NCI-H460 (cell line): ENCODE results near the gene PDLIM5. TPM values are rescaled to one million over a fixed set of nuclear protein-coding genes. Genes with fewer than 3 reads are reported as not detected.

Experiments used
- DNase-seq: peaks from one replicate; pipeline ENCODE4 v3.0.0-alpha.2; 2016; ENCODE audit warnings: low read depth; ENCODE audit errors: extremely low read depth
- total RNA-seq: library from RNA; depleted of rRNA; stranded (reverse); fragments of >200 nt; shearing (Covaris generic); gene quantifications from 2 replicates; pipeline ENCODE4 v1.2.3, GENCODE V29; 2014

Gene PDLIM5
- total RNA-seq, 1 experiment from 2014 or later: 252 TPM

GRCh38 chr4:94420356-94420755 is 31.4 kb upstream of the PDLIM5 start:
- DNase-seq: no peak

GRCh38 chr4:94426783-94427182 is 25.0 kb upstream of the PDLIM5 start:
- no peak for DNase-seq

GRCh38 chr4:94428884-94429283 is 22.9 kb upstream of the PDLIM5 start:
- DNase-seq: no peak

- DNase-seq: no peak
Measured at GRCh38 chr4:94430406-94430805, 21.3 kb upstream of the PDLIM5 start.

GRCh38 chr4:94431388-94431787 is 20.4 kb upstream of the PDLIM5 start:
- no peak for DNase-seq

- DNase-seq: no peak
Measured at GRCh38 chr4:94434505-94434904, 17.2 kb upstream of the PDLIM5 start.

- DNase-seq: no peak
Measured at GRCh38 chr4:94435874-94436273, 15.9 kb upstream of the PDLIM5 start.

GRCh38 chr4:94436512-94436911 is 15.2 kb upstream of the PDLIM5 start:
- no peak for DNase-seq

GRCh38 chr4:94439606-94440005 is 12.1 kb upstream of the PDLIM5 start:
- DNase-seq: no peak

- DNase-seq: no peak
Measured at GRCh38 chr4:94441838-94442237, 9.9 kb upstream of the PDLIM5 start.

- DNase-seq: no peak
Measured at GRCh38 chr4:94442251-94442650, 9.5 kb upstream of the PDLIM5 start.

- peak; percentile 89 for DNase-seq
Measured at GRCh38 chr4:94446386-94446785, 5.4 kb upstream of the PDLIM5 start.

- peak; percentile 58 for DNase-seq
Measured at GRCh38 chr4:94447754-94448411, 3.9 kb upstream of the PDLIM5 start.

- DNase-seq: no peak
Measured at GRCh38 chr4:94448815-94449375, 2.8 kb upstream of the PDLIM5 start.

- no peak for DNase-seq
Measured at GRCh38 chr4:94451051-94451694, 569 bp upstream of the PDLIM5 start.

- DNase-seq: peak; percentile 63
Measured at GRCh38 chr4:94452476-94453371, 982 bp downstream of the PDLIM5 start.

- no peak for DNase-seq
Measured at GRCh38 chr4:94453391-94453963, 1.7 kb downstream of the PDLIM5 start.

GRCh38 chr4:94454405-94454804 is 2.7 kb downstream of the PDLIM5 start:
- no peak for DNase-seq

GRCh38 chr4:94455081-94455480 is 3.3 kb downstream of the PDLIM5 start:
- peak; percentile 41 for DNase-seq

GRCh38 chr4:94457692-94458106 is 6.0 kb downstream of the PDLIM5 start:
- no peak for DNase-seq

GRCh38 chr4:94458682-94459081 is 6.9 kb downstream of the PDLIM5 start:
- DNase-seq: no peak
